Liver (tissue), 9 donors: ENCODE measurements around the gene MTMR11. TPM values are rescaled to one million over a fixed set of nuclear protein-coding genes. Genes with fewer than 3 reads are reported as not detected.

Experiments used
- DNase-seq: peaks from one replicate; pipeline ENCODE4 v3.0.0-alpha.2; 2017; ENCODE audit warnings: low spot score
- H3K27ac ChIP-seq, 2 donors: one replicate each; pipeline ENCODE4 v1.7.0; 2013; ENCODE audit warnings: inconsistent platforms in 2 of 2, low read length in 2 of 2, control low read depth in 1 of 2, low read depth in 1 of 2, mild to moderate bottlenecking in 1 of 2
- H3K27me3 ChIP-seq, 4 donors: one replicate each; pipeline versions ENCODE4 v1.6.1 to v1.7.0; 2013; ENCODE audit warnings: low read length in 3 of 4, inconsistent platforms in 1 of 4, mild to moderate bottlenecking in 1 of 4, moderate library complexity in 1 of 4; ENCODE audit not compliant: control insufficient read depth in 4 of 4, insufficient read depth in 4 of 4
- H3K36me3 ChIP-seq, 4 donors: one replicate each; pipeline versions ENCODE4 v1.6.1 to v1.7.0; 2013; ENCODE audit warnings: low read length in 3 of 4, mild to moderate bottlenecking in 3 of 4, low read depth in 1 of 4, moderate library complexity in 1 of 4; ENCODE audit not compliant: control insufficient read depth in 4 of 4, insufficient read depth in 3 of 4
- H3K4me1 ChIP-seq, 4 donors: one replicate each; pipeline versions ENCODE4 v1.6.1 to v1.7.0; 2013; ENCODE audit warnings: low read length in 3 of 4, mild to moderate bottlenecking in 3 of 4, moderate library complexity in 1 of 4; ENCODE audit not compliant: control insufficient read depth in 4 of 4, insufficient read depth in 4 of 4
- H3K4me3 ChIP-seq, 3 donors: one replicate each; pipeline versions ENCODE4 v1.6.1 to v1.7.0; 2013; ENCODE audit warnings: low read length in 3 of 3, control low read depth in 1 of 3, low read depth in 1 of 3, mild to moderate bottlenecking in 1 of 3
- H3K9ac ChIP-seq, 2 donors: one replicate each; pipeline ENCODE4 v1.7.0; 2013; ENCODE audit warnings: low read length in 2 of 2, mild to moderate bottlenecking in 2 of 2, moderate library complexity in 2 of 2, control low read depth in 1 of 2, low read depth in 1 of 2
- H3K9me3 ChIP-seq, 4 donors: one replicate each; pipeline versions ENCODE4 v1.6.1 to v1.7.0; 2013; ENCODE audit warnings: low read length in 3 of 4; ENCODE audit not compliant: control insufficient read depth in 4 of 4
- EGR1 ChIP-seq, 2 donors: IDR thresholded peaks; 2 replicates each; pipeline ENCODE4 v1.6.1; 2016 to 2018; ENCODE audit warnings: antibody characterized with exemption in 2 of 2, low read depth in 2 of 2
- FOXA1 ChIP-seq: IDR thresholded peaks from 2 replicates; pipeline ENCODE4 v1.6.1; 2016; ENCODE audit warnings: antibody characterized with exemption
- FOXA2 ChIP-seq: IDR thresholded peaks from 2 replicates; pipeline ENCODE4 v1.6.1; 2016; ENCODE audit warnings: antibody characterized with exemption
- GABPA ChIP-seq, 2 donors: IDR thresholded peaks in 1 of 2; conservative IDR thresholded peaks in 1 of 2; 2 replicates each; pipeline ENCODE4 v1.6.1; 2016; ENCODE audit warnings: antibody characterized with exemption in 2 of 2, mild to moderate bottlenecking in 1 of 2, moderate library complexity in 1 of 2
- HNF4G ChIP-seq: IDR thresholded peaks from 2 replicates; pipeline ENCODE4 v1.6.1; 2016; ENCODE audit warnings: antibody characterized with exemption
- JUND ChIP-seq, 2 donors: IDR thresholded peaks; 2 replicates each; pipeline ENCODE4 v1.6.1; 2016; ENCODE audit warnings: antibody characterized with exemption in 2 of 2
- NR2F2 ChIP-seq: IDR thresholded peaks from 2 replicates; pipeline ENCODE4 v1.6.1; 2016; ENCODE audit warnings: antibody characterized with exemption
- RAD21 ChIP-seq, 2 donors: IDR thresholded peaks; 2 replicates each; pipeline ENCODE4 v1.6.1; 2016; ENCODE audit warnings: antibody characterized with exemption in 2 of 2, mild to moderate bottlenecking in 2 of 2
- RXRA ChIP-seq, 2 donors: IDR thresholded peaks; 2 replicates each; pipeline ENCODE4 v1.6.1; 2017 to 2018; ENCODE audit warnings: antibody characterized with exemption in 2 of 2, mild to moderate bottlenecking in 1 of 2
- TAF1 ChIP-seq: conservative IDR thresholded peaks from 2 replicates; pipeline ENCODE4 v1.6.1; 2016; ENCODE audit warnings: antibody characterized with exemption, mild to moderate bottlenecking
- YY1 ChIP-seq: IDR thresholded peaks from 2 replicates; pipeline ENCODE4 v1.6.1; 2016; ENCODE audit warnings: antibody characterized with exemption, mild to moderate bottlenecking
- WGBS: extraction: QIAGEN DNeasy Blood & Tissue Kit; methylation state at CpG from one replicate; pipeline ENCODE4 v1.1.7; 2013; 5-methylcytosine and 5-hydroxymethylcytosine counted together
- polyA plus RNA-seq, 2 donors: library from polyadenylated mRNA; stranded (reverse) in 1 of 2; unstranded in 1 of 2; fragments of 200-250 nt in 1 of 2; fragments of >200 nt in 1 of 2; fragmentation: Nextera tagmentation in 1 of 2; extraction: Ambion mirVana in 1 of 2; gene quantifications; one replicate each; pipeline versions ENCODE4 v1.2.1 to v1.2.3, GENCODE V29; 2013 to 2015
- total RNA-seq, 2 donors: library from RNA; depleted of rRNA; stranded (reverse); fragments of >200 nt; gene quantifications; one replicate each; pipeline ENCODE4 v1.2.3, GENCODE V29; 2014
- TF ChIP-seq, protein P1 (sequence below): IDR thresholded peaks from 2 replicates; pipeline ENCODE4 v1.6.1; 2016; ENCODE audit warnings: antibody characterized with exemption
- TF ChIP-seq, protein P2 (sequence below): IDR thresholded peaks from 2 replicates; pipeline ENCODE4 v1.6.1; 2016; ENCODE audit warnings: antibody characterized with exemption, mild to moderate bottlenecking
- TF ChIP-seq, protein P3 (sequence below): IDR thresholded peaks from 2 replicates; pipeline ENCODE4 v1.6.1; 2016; ENCODE audit warnings: antibody characterized with exemption
- TF ChIP-seq, protein P4 (sequence below): fragments of 150-350 bp; IDR thresholded peaks from 2 replicates; pipeline ENCODE4 v1.5.1; 2017; ENCODE audit warnings: improper control_type of control experiment, low read depth, low read length; ENCODE audit not compliant: missing input control
- donor health status: healthy.
- donor health status: healthy.
- donor health status: healthy.
- donor health status: healthy.
- donor health status: healthy.

Gene MTMR11
- total and polyA plus RNA-seq, 4 donors = 1.5 to 2.1 (median 1.8) TPM

DNA sequence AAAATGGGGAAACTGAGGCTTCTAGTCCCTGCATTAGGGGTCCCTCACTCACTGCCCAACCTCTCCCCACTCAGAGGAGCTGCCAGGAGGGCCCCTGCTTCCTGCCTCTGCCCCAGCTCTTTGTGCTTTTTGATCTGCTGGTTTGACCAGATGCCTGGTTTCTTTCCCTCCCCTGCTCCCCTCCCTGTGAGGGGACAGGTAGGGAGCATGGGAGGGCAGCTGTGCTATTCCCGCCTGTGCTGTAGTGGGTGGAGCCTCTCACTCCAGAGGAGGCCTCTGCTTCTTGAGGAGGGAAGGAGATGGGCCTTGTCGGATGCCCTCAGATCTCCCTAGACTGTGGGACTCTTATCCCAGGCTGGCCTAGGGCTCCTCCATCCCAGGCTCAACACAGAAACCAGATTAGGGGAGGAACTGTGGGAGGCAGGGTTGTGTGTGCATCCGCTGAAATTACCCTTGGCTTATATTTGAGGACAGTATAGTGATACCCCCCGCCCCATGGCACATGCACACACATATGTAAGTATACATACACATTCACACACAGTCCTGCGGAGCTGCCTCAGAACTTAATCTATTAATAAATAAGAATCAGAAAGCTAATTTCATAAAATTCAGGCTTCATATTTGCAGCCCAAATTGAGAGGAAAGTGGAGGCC lies 32.7 kb downstream of the MTMR11 start:
- no peak overlapping the region for H3K9ac ChIP-seq
- no peaks in the 10 kb centered on the region for H3K9me3 ChIP-seq
- peaks cover 2 to 19% (median 6%) of the 10 kb centered on the region in 4 donors for H3K4me1 ChIP-seq
- no peak overlapping the region for H3K4me3 ChIP-seq
- TF ChIP-seq HNF4G (no peak), RXRA (IDR thresholded peaks at IDR 0.05) (no peak), YY1 (no peak), FOXA1 (no peak), JUND (IDR thresholded peaks at IDR 0.05) (no peak), EGR1 (IDR thresholded peaks at IDR 0.05; ENCODE audit: low read depth in 2 of 2) (no peak), RAD21 (IDR thresholded peaks at IDR 0.05) (no peak), NR2F2 (no peak), GABPA (IDR thresholded peaks at IDR 0.05 in 1 of 2, conservative IDR thresholded peaks at IDR 0.05 in 1 of 2) (no peak), FOXA2 (no peak), TAF1 (no peak)
- TF ChIP-seq, protein P1, sequence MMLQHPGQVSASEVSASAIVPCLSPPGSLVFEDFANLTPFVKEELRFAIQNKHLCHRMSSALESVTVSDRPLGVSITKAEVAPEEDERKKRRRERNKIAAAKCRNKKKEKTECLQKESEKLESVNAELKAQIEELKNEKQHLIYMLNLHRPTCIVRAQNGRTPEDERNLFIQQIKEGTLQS = no peak
- TF ChIP-seq, protein P2, sequence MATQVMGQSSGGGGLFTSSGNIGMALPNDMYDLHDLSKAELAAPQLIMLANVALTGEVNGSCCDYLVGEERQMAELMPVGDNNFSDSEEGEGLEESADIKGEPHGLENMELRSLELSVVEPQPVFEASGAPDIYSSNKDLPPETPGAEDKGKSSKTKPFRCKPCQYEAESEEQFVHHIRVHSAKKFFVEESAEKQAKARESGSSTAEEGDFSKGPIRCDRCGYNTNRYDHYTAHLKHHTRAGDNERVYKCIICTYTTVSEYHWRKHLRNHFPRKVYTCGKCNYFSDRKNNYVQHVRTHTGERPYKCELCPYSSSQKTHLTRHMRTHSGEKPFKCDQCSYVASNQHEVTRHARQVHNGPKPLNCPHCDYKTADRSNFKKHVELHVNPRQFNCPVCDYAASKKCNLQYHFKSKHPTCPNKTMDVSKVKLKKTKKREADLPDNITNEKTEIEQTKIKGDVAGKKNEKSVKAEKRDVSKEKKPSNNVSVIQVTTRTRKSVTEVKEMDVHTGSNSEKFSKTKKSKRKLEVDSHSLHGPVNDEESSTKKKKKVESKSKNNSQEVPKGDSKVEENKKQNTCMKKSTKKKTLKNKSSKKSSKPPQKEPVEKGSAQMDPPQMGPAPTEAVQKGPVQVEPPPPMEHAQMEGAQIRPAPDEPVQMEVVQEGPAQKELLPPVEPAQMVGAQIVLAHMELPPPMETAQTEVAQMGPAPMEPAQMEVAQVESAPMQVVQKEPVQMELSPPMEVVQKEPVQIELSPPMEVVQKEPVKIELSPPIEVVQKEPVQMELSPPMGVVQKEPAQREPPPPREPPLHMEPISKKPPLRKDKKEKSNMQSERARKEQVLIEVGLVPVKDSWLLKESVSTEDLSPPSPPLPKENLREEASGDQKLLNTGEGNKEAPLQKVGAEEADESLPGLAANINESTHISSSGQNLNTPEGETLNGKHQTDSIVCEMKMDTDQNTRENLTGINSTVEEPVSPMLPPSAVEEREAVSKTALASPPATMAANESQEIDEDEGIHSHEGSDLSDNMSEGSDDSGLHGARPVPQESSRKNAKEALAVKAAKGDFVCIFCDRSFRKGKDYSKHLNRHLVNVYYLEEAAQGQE = no peak
- TF ChIP-seq, protein P3, sequence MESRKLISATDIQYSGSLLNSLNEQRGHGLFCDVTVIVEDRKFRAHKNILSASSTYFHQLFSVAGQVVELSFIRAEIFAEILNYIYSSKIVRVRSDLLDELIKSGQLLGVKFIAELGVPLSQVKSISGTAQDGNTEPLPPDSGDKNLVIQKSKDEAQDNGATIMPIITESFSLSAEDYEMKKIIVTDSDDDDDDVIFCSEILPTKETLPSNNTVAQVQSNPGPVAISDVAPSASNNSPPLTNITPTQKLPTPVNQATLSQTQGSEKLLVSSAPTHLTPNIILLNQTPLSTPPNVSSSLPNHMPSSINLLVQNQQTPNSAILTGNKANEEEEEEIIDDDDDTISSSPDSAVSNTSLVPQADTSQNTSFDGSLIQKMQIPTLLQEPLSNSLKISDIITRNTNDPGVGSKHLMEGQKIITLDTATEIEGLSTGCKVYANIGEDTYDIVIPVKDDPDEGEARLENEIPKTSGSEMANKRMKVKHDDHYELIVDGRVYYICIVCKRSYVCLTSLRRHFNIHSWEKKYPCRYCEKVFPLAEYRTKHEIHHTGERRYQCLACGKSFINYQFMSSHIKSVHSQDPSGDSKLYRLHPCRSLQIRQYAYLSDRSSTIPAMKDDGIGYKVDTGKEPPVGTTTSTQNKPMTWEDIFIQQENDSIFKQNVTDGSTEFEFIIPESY = no peak
- TF ChIP-seq, protein P4, sequence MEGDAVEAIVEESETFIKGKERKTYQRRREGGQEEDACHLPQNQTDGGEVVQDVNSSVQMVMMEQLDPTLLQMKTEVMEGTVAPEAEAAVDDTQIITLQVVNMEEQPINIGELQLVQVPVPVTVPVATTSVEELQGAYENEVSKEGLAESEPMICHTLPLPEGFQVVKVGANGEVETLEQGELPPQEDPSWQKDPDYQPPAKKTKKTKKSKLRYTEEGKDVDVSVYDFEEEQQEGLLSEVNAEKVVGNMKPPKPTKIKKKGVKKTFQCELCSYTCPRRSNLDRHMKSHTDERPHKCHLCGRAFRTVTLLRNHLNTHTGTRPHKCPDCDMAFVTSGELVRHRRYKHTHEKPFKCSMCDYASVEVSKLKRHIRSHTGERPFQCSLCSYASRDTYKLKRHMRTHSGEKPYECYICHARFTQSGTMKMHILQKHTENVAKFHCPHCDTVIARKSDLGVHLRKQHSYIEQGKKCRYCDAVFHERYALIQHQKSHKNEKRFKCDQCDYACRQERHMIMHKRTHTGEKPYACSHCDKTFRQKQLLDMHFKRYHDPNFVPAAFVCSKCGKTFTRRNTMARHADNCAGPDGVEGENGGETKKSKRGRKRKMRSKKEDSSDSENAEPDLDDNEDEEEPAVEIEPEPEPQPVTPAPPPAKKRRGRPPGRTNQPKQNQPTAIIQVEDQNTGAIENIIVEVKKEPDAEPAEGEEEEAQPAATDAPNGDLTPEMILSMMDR = no peak
- no peaks in the 10 kb centered on the region for H3K36me3 ChIP-seq
- no peak for DNase-seq
- WGBS = 88% methylated on average over 5 of the region's 5 CpGs
- H3K27ac ChIP-seq = no peak overlapping the region
- H3K27me3 ChIP-seq = no peaks in the 10 kb centered on the region
